ENCODE data around the gene C16orf78. TPM values are rescaled to one million over a fixed set of nuclear protein-coding genes. Genes with fewer than 3 reads are reported as not detected.

The C16orf78 gene
- total RNA-seq, 4 donors from 2014 or later, result not detected

DNA sequence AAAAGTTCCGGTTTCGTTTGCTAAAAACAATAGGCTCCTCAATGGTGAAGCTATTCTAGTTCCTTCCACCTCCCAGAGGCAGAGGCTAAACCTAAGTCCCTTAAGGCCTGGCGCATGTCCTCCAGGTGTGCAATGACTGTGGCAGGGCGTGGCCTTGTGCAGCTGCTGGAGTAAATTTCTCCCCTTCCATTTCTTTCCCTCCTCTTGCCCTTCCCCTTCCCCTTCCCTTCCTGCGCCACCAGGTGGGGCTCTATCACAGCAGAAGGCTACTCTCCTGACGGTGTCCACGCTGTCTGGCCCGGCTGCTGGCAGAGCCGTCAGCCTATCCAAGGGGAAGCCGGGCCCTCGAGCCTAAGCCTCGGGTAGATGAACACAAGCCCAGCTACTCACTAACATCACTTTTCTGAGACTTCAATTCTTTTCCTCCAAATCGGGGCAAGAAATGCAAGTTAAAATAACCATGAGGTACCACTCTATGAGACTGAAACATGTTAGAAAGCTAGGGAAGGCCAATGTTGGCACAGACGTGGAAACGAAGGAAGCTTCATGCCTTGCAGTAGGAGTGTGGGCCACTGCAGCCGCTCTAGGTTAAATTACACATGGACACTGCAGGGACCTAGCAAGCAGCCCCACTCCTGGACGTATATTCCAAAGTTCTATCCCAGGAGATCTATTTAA lies 34.4 kb downstream of the C16orf78 start:
- peaks cover 0 to 7% (median 0%) of the 10 kb centered on the region in 4 donors for H3K4me1 ChIP-seq
- TF ChIP-seq, protein P1, sequence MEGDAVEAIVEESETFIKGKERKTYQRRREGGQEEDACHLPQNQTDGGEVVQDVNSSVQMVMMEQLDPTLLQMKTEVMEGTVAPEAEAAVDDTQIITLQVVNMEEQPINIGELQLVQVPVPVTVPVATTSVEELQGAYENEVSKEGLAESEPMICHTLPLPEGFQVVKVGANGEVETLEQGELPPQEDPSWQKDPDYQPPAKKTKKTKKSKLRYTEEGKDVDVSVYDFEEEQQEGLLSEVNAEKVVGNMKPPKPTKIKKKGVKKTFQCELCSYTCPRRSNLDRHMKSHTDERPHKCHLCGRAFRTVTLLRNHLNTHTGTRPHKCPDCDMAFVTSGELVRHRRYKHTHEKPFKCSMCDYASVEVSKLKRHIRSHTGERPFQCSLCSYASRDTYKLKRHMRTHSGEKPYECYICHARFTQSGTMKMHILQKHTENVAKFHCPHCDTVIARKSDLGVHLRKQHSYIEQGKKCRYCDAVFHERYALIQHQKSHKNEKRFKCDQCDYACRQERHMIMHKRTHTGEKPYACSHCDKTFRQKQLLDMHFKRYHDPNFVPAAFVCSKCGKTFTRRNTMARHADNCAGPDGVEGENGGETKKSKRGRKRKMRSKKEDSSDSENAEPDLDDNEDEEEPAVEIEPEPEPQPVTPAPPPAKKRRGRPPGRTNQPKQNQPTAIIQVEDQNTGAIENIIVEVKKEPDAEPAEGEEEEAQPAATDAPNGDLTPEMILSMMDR (IDR thresholded peaks at IDR 0.05), result peak; percentile 27 to 84 (median 77)
- no peak for TF ChIP-seq POLR2A (IDR thresholded peaks at IDR 0.05)
- peaks cover 0 to 3% (median 0%) of the 10 kb centered on the region in 4 donors for H3K9me3 ChIP-seq
- H3K36me3 ChIP-seq, result no peaks in the 10 kb centered on the region
- H3K27me3 ChIP-seq, result no peaks in the 10 kb centered on the region
- DNase-seq, result peak; percentile 56 to 86 (median 81)
- no peak overlapping the region for H3K27ac ChIP-seq
- H3K4me3 ChIP-seq, result no peak overlapping the region

DNA sequence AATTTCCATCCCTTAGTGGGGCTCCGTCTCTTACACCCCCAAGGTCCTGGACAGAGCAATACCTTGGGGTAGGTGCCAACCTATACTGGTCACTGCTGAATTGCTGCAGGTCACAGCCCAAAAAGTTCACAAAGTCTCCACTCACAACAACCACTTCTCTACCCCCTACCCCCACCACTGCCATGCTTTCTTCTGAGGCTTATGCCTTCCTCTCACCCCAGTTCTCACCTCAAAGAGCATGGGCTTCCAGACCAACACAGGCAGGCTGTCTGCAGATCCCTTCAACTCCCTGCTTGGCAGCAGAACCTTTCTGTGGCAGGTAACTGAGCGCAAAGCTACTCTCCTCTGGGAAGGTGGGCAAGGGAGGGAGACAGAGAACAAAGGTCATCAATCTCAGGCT lies 35.5 kb downstream of the C16orf78 start:
- Histone ChIP-seq H3K4me1 (peaks cover 0 to 7% (median 0%) of the 10 kb centered on the region in 4 donors), H3K9me3 (no peaks in the 10 kb centered on the region), H3K36me3 (no peaks in the 10 kb centered on the region), H3K27me3 (no peaks in the 10 kb centered on the region), H3K27ac (no peak overlapping the region), H3K4me3 (no peak overlapping the region)
- TF ChIP-seq POLR2A (IDR thresholded peaks at IDR 0.05), result no peak
- TF ChIP-seq, protein P1 (IDR thresholded peaks at IDR 0.05), result no peak
- peak in 1 of 3 donors; percentile 13 for DNase-seq

DNA sequence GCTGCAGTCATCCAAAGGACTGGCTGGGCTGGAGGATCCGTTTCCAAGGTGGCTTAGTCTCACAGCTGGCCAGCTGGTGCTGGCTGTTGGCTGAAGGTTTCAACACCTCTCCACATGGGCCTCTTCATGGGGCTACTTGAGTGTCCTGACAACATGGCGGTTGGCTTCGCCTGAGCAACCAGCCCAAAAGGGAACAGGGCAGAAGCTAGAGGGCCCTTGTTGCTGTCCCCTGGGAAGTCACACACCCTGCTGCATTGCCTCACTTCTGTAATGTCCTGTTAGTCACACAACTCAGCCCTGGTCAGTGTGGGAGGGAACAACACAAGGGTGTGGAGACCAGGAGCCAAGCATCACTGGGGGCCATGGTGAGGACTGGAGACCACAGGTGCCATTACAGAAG lies 36.6 kb downstream of the C16orf78 start:
- Histone ChIP-seq H3K4me3 (no peak overlapping the region), H3K9me3 (no peaks in the 10 kb centered on the region), H3K27ac (no peak overlapping the region), H3K4me1 (peaks cover 0 to 7% (median 0%) of the 10 kb centered on the region in 4 donors), H3K36me3 (no peaks in the 10 kb centered on the region), H3K27me3 (no peaks in the 10 kb centered on the region)
- DNase-seq, result peak in 1 of 3 donors; percentile 27
- TF ChIP-seq, protein P1 (IDR thresholded peaks at IDR 0.05), result no peak
- TF ChIP-seq POLR2A (IDR thresholded peaks at IDR 0.05), result no peak

DNA sequence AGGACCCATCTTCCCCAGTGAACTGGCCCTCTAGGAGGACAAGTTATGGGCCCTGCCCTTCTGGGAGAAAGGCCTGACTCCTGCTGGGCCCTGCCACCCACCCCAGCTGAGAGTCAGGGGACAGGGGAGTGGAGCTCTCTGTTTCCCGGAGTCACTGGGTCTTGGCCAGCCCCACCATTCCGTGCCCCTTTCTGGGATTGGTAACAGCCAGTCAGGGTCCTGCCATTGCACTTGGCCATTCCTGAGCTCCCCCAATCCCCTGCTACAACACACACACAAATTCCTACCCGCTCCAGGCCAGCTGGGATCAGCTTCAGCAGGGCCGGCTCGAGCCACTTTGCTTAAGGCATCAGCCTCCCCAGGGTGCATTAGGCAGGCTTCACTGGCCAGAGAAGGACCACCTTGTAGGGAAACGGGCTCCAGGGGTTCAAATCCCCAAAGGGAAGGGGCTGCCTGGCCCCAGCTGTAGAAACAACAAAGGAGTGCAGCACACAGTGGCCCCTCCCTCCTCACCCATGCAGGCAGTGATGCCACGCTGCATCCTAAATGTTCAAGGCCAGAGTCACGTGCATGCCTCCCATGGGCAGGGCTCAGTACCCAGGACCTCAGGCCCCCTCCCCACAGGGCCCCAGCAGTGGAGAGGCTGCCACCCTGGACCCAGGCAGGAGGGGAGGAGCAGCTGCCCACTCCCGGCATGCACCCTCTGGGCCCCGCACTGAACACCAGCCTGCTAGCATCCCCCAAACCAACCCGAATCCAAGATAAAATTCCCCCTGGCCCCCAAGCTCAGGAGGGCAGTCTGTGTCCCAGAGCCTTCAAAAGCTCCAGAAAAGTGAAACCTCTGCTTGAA lies 37.7 kb downstream of the C16orf78 start:
- DNase-seq, result no peak
- no peaks in the 10 kb centered on the region for H3K27me3 ChIP-seq
- H3K27ac ChIP-seq, result no peak overlapping the region
- H3K4me3 ChIP-seq, result no peak overlapping the region
- peaks cover 0 to 7% (median 0%) of the 10 kb centered on the region in 4 donors for H3K4me1 ChIP-seq
- no peak for TF ChIP-seq POLR2A (IDR thresholded peaks at IDR 0.05)
- TF ChIP-seq, protein P1 (IDR thresholded peaks at IDR 0.05), result no peak
- no peaks in the 10 kb centered on the region for H3K9me3 ChIP-seq
- no peaks in the 10 kb centered on the region for H3K36me3 ChIP-seq

DNA sequence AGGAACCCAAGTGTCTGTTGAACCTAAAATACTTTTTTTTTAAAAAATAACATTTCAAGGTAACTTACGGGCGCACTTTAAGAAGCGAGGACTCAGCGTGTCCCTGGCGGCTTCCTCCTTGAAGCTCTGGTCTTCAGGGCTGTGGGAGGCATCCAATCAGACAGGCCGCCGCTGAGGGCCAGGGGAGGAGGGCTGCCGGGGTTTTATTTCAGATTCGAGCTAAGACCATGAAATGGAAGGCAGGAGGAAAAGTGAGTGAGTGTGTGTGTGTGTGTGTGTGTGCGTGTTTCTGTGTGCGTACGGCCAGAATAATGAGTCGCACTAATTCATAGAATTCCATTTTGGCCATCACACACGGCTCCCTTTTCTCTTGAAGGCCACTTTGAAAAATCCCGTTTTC lies 41.1 kb downstream of the C16orf78 start:
- TF ChIP-seq POLR2A (IDR thresholded peaks at IDR 0.05), result no peak
- TF ChIP-seq, protein P1 (IDR thresholded peaks at IDR 0.05), result no peak
- H3K36me3 ChIP-seq, result no peaks in the 10 kb centered on the region

More for the DNA sequence above, 41.1 kb downstream of the C16orf78 start:
- Histone ChIP-seq H3K4me3 (no peak overlapping the region), H3K27me3 (no peaks in the 10 kb centered on the region), H3K4me1 (no peaks in the 10 kb centered on the region), H3K27ac (no peak overlapping the region), H3K9me3 (no peaks in the 10 kb centered on the region)
- DNase-seq, result no peak
